HG03460 (cell line): ENCODE measurements around the gene RHOC.
A peak's percentile ranks its signal among the peaks of the same experiment; 100 is the strongest.

Source experiments
- ATAC-seq: cut with Tn5 transposase; IDR thresholded peaks from one replicate; pipeline ENCODE4 v1.9.1; 2021; ENCODE audit not compliant: unreplicated experiment

RHOC gene

DNA sequence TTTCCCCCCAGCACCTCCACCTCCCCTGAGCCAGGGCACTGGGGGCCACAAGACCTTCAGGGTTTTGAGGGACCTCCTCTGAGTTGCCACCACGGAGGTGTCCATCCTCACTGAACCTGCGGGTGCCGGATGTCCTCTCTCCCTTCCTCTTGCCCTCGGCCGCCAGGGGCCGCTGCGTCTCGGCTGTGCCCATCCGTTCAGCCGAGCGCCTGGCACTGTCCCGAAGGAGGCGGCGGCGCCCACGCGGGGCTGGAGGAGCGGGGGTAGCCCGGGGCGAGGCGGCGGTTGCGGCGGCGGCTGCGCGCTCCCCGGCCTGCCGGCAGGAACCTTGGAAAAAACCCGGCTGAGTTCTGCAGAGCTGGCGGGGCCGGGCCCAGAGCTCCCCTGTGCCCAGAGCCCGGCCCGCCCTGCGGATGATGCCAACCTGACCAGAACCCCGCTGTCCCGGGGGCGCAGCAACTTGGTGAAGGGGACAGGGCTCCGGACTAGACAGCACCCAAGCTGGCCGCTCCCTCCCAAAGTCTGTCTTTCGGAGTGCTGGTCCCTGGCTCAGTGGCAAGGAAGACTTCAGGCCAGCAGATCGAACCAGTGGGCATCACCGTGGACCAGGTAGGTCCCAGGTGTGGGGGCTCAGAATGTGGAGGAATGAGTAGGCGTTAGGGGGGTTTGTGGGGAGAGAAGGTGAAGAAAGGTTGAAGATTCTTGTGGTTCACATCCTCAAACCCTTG lies 11.9 kb upstream of the RHOC start:
- ATAC-seq, result no peak

DNA sequence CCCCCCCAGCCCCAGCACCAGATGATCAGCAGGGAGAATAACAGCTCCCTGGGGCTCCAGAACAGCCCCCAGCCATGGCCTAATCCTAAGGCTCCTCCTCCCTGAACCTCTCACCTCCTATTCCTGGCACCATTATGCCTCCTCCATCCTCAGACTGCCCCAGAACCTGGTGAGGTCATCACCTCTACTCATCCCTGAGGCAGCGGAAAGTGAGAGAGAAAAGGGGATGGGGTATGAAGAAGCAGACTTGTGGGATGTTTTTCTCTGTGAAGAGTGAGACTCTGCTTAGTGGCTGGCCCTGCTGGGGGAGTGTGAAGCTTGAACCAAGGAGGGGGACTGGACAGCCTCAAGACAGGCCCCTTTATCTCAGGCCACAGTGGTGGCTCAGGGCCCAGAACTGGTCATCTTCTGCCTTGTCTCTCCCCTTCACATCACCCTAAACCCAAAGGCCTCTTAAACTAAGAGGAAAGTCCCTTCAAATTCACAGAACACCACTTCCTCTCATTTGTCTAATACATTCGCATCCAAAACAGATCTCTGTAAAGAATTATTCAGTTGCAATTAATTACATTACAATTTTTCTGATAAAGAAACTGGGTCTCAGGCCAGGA lies 10.4 kb upstream of the RHOC start:
- no peak for ATAC-seq

DNA sequence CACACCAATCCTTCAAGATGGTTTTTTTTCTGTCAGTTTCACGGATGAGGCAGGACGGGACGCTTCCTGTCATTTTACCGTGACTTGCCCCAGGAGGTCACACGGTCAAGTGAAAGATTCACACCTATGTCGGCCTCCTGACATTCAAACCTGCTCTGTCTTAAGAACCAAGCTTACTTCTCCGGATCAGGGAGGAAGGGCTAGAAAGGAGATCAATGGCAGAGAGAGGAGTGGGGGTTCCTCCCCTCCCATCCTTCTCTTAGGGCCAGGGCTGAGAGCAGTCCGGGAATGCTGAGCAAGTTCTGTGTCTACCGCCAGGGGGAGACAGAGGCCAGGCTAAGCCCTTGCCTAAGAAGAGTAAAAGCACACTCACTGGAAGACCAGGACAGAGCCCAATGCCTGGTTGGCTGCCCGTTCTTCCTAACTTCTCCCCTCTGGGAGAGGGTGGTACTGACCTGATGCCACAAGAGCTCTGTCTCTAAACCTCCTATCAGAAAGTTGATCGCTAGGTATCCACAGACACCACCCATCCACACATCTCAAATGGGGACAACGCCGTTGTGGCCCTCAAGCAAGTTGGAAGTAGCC lies 9.3 kb upstream of the RHOC start:
- no peak for ATAC-seq

DNA sequence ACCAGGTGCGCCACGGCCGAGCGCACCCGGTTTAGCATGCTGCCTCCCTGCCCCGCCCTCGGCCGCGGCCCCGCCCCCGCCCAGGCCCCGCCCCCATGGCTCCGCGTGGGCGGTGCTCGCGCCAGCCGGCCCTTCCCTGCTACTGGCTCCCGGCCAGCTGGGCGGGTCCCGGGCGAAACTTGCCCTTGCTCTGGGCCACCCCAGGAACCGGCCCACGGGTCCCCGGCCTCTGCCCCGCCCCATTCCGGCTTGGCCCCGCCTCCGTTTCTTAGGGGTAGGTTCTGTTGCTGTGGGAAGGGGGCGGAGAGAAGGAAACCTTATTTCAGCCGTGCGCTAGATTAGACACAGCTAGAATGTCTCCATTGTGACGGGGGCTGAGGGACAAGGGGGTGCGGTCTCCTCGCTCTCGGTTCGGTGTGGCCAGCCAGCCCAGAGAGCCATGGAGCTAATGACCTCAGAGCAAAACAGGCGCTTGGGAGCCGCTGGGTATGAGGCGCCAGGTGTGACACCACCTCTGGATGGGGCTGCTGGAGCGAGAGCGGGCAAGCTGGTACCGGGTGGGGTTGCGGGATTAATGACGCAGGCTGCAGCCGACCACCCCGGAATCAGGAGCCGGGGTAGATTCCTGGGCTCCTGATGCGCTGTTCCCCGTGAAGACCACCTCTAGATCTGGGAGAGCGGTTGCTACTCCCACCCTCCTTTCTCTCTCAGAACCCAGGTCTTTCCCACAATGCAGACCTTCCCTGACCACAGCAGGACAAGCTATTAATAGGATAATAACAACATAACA lies 8.5 kb upstream of the RHOC start, which contains the start of gene PPM1J:
Gene PPM1J, minus strand, starts transcription at position 69 of the 790 bp plus-strand sequence. Its CDS starts 31 bp downstream, at position 38.
- ATAC-seq, result peak; percentile 73

GRCh38 chr1:112714313-112715263 lies 7.7 kb upstream of the RHOC start:
- peak; percentile 1 for ATAC-seq

DNA sequence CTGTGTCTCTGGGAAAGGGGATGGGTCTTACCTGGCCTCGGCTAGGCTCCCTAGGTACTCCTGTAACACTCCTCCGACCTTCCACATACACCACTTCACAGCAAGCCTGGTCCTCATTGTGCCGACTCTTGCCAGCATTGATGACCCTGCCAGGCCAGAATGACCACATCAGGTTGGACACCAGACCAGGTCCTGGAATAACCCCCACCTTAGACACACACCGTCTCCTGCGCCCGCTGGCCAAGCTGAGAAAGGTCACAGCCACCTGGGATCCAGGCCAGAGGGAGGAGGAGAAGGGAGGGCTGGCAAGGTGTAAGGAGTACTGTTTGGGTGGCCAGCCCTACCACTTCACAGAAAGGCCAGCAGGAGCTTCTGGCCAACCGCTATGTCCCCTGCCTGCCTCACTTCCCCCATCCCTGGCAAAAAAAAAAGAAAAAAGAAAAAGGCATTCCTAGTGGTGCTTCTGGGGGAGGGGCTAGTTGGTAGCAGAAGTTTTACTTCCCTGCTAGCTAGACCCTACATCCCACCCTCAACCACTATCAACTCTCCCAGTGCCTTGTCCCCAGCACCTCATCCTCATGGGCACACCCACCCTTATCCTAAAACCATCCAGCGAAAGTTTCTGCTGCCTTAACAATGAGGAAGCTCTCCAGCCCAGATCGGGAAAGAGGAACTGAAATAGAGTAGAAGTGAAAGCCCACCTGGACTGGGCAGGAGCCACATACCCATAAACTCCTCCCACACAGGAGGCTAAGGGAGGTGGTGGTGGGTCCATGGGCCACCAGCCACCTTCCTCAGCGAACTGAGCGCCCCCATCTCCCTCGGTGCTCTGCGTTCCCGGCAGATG lies 6.8 kb upstream of the RHOC start:
- ATAC-seq, result peak; percentile 34

GRCh38 chr1:112712701-112713128 lies 5.8 kb upstream of the RHOC start:
- no peak for ATAC-seq

DNA sequence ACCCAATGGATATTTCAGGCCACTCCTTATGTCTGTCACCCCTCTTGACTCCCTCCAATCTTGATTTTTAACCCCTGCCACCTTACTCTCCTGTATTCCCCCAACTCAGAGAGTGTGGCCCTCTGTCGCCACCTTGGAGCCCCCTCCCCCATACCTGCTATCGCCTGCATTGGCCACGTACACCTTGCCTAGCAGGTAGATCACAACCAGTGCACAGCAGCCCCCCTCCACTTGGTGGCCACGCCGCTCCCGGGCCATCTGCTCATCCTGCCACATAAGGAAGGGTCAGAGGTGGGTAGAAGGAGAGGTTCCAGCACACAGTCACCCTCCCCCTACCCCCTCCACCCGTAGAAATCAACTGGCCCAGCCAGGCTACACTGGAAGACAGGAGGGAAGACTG lies 5.3 kb upstream of the RHOC start:
- ATAC-seq, result no peak

DNA sequence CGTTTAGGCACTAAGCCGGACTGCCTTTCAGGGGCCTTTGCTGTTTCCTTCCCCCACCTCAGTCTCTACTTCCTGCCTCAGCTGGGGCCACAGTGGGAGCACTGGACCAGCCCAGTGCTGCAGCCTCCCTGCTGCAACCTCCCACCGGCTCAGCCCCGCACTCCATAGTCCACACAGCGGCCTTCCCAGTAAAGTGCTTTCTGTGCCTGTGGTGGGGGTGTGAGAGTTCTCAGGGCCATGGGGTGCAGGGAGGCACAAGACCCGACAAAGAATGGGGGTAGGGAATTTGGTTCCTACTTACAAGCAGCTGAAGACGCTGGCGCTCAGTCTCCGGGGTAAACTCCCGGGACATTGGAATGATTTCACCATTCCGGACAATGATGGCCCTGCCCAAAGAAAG lies 4.7 kb upstream of the RHOC start:
- ATAC-seq, result no peak

GRCh38 chr1:112711041-112711440 lies 4.1 kb upstream of the RHOC start:
- ATAC-seq, result no peak

- ATAC-seq, result no peak
These were observed 3.7 kb upstream of the RHOC start for GRCh38 chr1:112710586-112710985.

DNA sequence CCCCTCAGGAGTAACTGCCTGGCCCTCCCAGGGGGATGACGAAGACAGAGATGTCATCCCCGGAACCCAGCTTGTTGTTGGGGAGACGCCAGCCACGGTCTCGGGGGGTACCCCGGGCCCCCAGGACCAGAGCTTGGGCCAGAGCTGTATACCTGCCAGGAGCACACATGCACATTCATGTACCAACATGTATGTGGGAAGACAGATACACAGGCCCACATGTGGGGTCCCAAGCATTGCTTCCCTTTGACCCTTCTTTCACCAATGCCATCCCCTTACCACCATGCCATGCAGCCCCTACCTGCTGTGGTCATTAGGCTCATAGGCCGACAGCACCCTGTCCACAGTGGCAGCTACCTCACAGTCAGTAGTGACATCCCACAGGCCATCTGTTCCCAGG lies 3.2 kb upstream of the RHOC start:
- ATAC-seq, result no peak

DNA sequence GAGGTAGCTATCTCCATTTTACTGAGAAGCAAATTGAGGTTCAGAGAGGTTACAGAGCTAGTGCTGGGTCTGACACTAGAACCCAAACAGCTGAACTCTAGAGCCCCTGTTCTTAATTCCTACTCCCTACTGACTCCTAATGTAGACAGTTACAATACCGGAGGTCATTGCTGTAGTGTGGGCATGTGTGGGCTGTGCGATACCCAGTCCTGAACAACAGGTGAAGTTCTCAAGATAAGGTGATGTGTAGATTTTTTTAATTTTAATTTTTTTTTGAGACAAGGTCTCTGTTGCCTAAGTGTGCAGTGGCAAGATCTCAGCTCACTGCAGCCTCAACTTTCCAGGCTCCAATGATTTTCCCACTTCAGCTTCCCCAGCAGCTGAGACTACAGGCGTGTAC lies 1.6 kb upstream of the RHOC start:
- ATAC-seq, result no peak

DNA sequence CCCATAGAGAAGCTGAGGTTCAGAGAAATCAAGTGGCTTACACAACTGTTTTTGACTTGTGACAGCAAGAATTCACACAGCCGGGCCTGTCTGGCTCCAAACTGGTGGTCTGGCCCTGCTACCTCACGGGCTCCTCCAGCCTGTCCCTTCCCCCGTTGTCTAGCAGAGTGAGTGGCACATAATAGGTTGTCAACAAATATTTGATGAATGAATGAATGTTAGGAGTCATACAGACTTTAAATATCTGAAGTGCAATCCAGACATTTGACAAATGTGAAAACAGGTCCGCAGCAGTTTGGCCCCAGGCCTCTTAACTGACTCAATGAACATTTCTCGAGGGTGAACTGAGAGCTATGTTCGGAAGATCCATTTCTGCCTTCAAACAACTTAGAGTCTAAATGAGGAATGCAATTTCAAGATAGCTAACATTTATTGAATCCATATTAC lies 1.1 kb upstream of the RHOC start:
- no peak for ATAC-seq

DNA sequence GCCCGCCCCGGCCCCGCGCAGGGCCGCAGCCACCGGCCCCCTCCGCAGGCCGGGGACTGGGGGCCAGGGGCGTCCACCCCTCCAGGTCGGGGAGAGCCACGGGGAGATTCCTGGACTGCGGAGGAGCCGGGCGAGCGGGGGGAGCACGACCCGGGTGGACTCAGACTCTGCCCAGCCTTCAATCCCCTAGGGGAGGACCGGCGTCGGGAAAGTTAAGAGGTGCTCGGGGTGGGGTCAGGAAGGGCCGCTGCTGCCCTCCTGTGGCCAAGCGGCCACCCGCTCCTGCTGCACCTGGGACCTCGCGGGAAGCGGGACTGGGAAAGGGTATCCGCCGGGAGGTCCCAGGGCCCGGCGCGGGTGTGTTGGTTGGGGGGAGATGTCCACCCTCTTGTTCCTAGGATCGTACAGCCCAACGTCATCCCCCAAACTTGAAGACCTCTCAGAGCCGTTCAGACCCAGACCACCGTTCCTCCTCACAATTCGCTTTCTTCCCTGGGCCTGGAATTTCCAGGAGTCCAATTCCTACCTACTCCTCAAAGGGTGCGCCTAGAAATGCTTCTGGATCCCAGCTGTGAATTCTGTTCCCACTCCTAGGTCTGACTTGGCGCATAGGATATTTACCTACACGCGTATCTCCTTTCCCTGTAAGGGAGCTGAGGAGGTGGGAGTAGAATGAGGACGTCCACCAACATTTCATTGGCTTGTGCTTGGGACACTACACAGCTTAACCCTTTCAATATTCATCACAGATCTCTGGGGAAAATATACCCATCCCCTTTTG lies 484 bp upstream of the RHOC start:
- peak; percentile 52 for ATAC-seq

DNA sequence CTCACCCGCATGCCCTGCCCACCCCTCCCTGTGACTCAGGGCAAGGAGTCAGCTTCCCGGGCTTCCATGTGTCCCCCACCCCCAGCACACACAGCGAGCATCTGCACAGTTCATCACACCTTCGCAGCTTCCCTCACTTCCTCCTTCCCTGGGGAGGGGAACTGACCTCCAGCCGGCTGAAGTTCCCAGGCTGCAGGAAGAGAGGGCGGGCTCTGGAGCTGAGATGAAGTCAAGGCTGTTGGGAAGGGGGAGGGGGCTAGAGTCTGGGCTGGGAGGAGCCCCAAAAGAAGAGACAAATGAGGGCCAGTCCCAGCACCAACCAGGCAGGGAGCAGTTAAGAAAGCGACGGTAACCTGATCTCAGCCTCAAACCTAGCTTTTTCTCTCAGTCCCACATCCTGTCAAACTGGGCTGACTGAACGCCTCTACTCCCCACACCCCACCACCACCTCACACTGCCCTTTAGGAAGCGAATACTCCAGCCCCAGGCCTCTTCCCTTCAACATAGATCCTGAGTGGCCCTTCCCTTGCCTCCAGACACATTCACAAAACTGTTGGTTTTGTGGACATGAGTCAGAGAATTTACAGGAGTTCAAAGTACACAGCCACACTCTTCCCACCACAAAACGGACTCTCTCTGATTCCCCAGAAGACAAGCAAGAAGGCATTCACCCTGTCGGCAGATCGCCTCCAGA lies 1.8 kb downstream of the RHOC start:
- ATAC-seq, result peak; percentile 56

DNA sequence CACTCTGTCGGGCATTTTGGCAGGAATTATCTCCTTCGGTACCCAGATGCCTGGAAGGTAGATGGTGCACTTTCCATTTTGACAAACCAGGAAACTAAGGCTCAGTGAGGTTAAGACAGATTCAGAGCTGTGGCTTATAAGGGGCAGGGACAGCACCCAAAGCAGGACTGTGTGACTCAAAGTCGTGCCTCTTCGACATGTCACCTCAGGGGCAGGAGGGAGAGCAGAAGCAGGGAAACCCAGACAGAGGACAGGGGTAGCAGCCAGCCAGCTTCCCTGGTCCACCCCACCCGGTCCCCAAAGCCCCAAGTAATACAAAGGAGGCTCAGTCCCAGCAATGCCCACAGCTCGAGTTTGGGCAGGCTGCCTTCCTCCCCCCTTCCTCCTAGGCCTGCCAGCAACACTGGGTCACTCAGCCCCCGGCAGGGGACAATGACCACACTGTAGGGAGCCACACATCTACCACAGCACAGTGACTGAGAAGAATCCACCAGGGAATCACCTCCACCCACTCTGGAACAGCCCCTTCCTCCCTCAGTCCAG lies 2.5 kb downstream of the RHOC start:
- ATAC-seq, result no peak

- no peak for ATAC-seq
These were observed 3.2 kb downstream of the RHOC start for GRCh38 chr1:112703706-112704105.
